Naive thymus-derived CD8-positive, alpha-beta T cell (primary cell): ENCODE results near the gene SAP25. TPM values are rescaled to one million over a fixed set of nuclear protein-coding genes. Genes with fewer than 3 reads are reported as not detected.

Experiments
- ATAC-seq, 2 donors: fragments of 150-1000 bp; cut with Tn5 transposase in 1 of 2; sonication (Bioruptor Pico), chemical (Tn5 transposase) in 1 of 2; 1 replicate in 1 of 2; 2 replicates in 1 of 2; pipeline ENCODE4 v1.10.0; 2021; ENCODE audit warnings: mild to moderate bottlenecking in 2 of 2, moderate library complexity in 2 of 2
- POLR2A ChIA-PET: fragments of 350-600 bp; sonication (Branson Sonifier 250); formaldehyde crosslinking; loops from one replicate; lab custom pipeline; 2021; ENCODE audit warnings: antibody characterized with exemption; lab: Charles Lee
- DNase-seq, 10 donors: peaks; one replicate each; pipeline versions ENCODE4 v3.0.0 to v3.0.0-alpha.2; 2020 to 2022
- H3K27ac Mint-ChIP-seq, 10 donors: one replicate each; pipeline ENCODE4 v1.8.0; 2020 to 2022; ENCODE audit warnings: mild to moderate bottlenecking in 10 of 10, mixed read lengths in 10 of 10, moderate library complexity in 4 of 10, inconsistent platforms in 1 of 10
- H3K27me3 Mint-ChIP-seq, 5 donors: one replicate each; pipeline ENCODE4 v1.8.0; 2021 to 2022; ENCODE audit warnings: mixed read lengths in 5 of 5
- H3K36me3 Mint-ChIP-seq, 3 donors: one replicate each; pipeline ENCODE4 v1.8.0; 2020 to 2022; ENCODE audit warnings: mixed read lengths in 3 of 3, mild to moderate bottlenecking in 2 of 3, inconsistent platforms in 1 of 3
- H3K4me1 Mint-ChIP-seq, 4 donors: one replicate each; pipeline ENCODE4 v1.8.0; 2021 to 2022; ENCODE audit warnings: mixed read lengths in 4 of 4
- H3K4me3 Mint-ChIP-seq, 10 donors: one replicate each; pipeline ENCODE4 v1.8.0; 2020 to 2022; ENCODE audit warnings: mild to moderate bottlenecking in 10 of 10, mixed read lengths in 10 of 10, moderate library complexity in 6 of 10, inconsistent platforms in 1 of 10
- H3K9me3 Mint-ChIP-seq, 9 donors: one replicate each; pipeline ENCODE4 v1.8.0; 2020 to 2022; ENCODE audit warnings: mixed read lengths in 9 of 9, mild to moderate bottlenecking in 3 of 9, inconsistent platforms in 1 of 9, moderate library complexity in 1 of 9
- polyA plus RNA-seq, 3 donors: library from polyadenylated mRNA; unstranded; fragments of 300-500 nt; fragmentation: Illumina TruSeq; gene quantifications; one replicate each; pipeline ENCODE4 v1.2.3, GENCODE V29; 2021
- total RNA-seq, 8 experiments: library from RNA in 2 of 8; stranded (reverse) in 2 of 8; gene quantifications; one replicate each; pipeline ENCODE4 v1.2.3 and lab custom pipeline; 2021 to 2026

Gene SAP25
- total and polyA plus RNA-seq, 5 experiments from 2014 or later = 0.42 to 118 (median 102) TPM; not detected in 2

DNA sequence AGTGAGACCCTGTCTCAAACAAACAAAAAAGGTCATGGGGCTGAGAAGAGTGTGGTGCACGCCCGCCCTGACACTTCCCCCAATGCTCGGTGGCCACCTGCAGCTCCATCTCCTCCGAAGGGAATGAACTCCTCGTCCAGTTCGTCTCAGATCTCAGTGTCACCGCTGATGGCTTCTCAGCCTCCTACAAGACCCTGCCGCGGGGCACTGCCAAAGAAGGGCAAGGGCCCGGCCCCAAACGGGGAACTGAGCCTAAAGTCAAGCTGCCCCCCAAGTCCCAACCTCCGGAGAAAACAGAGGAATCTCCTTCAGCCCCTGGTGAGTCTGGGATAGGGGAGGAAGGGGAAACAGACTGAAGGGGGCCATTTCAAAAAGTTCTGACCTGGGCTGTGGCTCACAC, 32.6 kb upstream of the SAP25 start:
- POLR2A ChIA-PET = interaction anchor here (0.7 to 4.7 kb wide), 5 partner anchors 21 to 89 kb away, joined by 3 to 64 read pairs (median 6); partner anchors contain the start of genes FBXO24 and LRCH4
- Mint-ChIP-seq H3K4me1 (peaks cover 12 to 36% (median 20%) of the 10 kb centered on the region in 4 donors), H3K4me3 (peak overlapping the region in 8 of 10 donors; percentile 42 to 95 (median 86)), H3K9me3 (no peaks in the 10 kb centered on the region), H3K27ac (peak overlapping the region in 6 of 10 donors; percentile 13 to 77 (median 40)), H3K27me3 (no peaks in the 10 kb centered on the region), H3K36me3 (no peaks in the 10 kb centered on the region)
- ATAC-seq (no peak), DNase-seq (no peak)

DNA sequence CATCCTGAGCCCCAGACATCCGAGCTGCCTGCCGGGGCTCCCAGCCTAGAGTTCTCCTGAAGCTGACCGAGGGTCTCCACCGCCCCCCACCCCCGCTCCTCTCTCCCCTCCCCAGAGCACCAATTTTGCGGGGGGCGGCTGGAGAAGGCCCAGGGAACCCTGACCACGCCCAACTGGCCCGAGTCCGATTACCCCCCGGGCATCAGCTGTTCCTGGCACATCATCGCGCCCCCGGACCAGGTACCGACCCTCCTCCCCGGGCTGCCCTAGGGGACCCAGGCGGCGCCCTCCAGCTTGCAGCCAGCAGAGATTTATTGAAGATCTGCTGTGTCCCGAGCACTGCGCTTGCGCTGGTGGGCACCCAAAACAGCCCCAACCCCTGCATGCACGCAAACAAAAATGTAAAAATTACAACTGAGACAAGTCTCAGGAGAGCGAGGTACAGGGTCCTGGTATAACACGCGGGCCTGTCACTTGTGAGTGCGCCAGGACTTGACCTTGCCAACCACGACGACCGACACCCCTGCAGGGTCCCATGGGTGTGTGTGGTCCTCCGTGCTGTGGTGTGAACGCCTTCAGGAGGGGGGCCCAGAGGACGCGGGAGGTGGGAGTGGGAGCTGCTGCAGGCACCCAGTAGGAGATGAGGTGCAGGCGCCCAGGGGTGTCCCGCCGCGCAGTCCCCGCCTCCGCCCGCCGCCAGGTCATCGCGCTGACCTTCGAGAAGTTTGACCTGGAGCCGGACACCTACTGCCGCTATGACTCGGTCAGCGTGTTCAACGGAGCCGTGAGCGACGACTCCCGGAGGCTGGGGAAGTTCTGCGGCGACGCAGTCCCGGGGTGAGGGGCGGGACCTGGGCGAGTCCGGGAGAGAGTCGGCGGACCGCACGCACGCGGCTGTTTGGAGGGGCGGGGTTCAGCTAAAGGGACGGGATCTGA, 31.5 kb upstream of the SAP25 start:
- peak; percentile 33 to 52 for ATAC-seq
- no peaks in the 10 kb centered on the region for H3K9me3 Mint-ChIP-seq

DNA sequence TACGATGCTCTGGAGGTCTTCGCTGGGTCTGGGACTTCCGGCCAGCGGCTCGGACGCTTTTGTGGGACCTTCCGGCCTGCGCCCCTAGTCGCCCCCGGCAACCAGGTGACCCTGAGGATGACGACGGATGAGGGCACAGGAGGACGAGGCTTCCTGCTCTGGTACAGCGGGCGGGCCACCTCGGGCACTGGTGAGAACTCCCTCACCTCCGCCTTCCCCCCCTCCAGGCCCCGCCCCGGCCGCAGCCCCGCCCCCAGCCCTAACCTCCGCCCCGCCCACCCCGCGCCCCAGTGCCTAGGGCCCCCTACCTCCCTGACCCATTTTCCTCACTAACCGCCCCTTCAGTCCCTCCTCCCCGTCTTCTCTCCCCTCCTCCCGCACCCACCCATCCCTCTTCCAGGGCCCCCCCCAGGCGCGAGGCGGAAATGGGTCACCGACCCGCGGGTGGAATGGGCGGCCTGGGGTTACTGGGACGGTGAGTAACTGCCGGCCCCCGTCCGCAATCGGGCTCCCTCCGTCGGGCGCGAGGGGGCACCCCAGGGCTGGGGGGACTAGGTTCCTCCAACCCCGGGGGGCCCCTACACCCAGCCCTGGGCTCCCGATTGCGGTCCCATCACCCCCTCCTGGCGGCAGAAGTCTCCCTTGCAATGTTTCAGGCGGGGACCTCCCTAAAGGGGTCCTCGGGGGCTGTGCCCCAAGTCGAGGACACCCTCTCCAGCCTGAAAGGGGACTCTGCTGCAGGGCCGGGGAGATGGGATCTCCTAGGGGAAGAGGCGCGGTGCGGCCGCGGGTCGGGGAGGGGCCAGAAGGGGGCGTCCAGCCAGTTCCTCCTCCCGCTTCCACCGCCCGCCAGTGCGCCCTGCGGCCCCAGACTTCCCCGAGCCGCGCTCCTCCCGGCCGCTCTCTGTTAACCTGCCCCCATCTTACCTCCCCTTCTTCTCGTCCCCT, 30.6 kb upstream of the SAP25 start:
- Mint-ChIP-seq H3K27ac (peak overlapping the region in 9 of 10 donors; percentile 69 to 96 (median 92)), H3K4me3 (peak overlapping the region; percentile 79 to 95 (median 89)), H3K36me3 (no peaks in the 10 kb centered on the region), H3K4me1 (peaks cover 11 to 31% (median 18%) of the 10 kb centered on the region in 4 donors), H3K27me3 (no peaks in the 10 kb centered on the region), H3K9me3 (no peaks in the 10 kb centered on the region)
- DNase-seq (peak; percentile 53 to 86 (median 66)), ATAC-seq (peak; percentile 68 to 70)
- POLR2A ChIA-PET = interaction anchor here (0.6 to 4.7 kb wide), 13 partner anchors 8 to 141 kb away, joined by 3 to 64 read pairs (median 4); partner anchors contain the start of genes FBXO24, LRCH4, MOSPD3 and POP7

More for the DNA sequence above, 31.5 kb upstream of the SAP25 start:
- peaks cover 12 to 33% (median 18%) of the 10 kb centered on the region in 4 donors for H3K4me1 Mint-ChIP-seq
- no peaks in the 10 kb centered on the region for H3K27me3 Mint-ChIP-seq
- POLR2A ChIA-PET = interaction anchor here (0.5 to 4.7 kb wide), 14 partner anchors 9 to 128 kb away, joined by 3 to 64 read pairs (median 4); partner anchors contain the start of genes FBXO24 and LRCH4
- H3K27ac Mint-ChIP-seq = peak overlapping the region in 9 of 10 donors; percentile 32 to 92 (median 81)
- peak overlapping the region; percentile 75 to 95 (median 89) for H3K4me3 Mint-ChIP-seq
- no peaks in the 10 kb centered on the region for H3K36me3 Mint-ChIP-seq
- peak in 6 of 10 donors; percentile 35 to 53 (median 46) for DNase-seq

DNA sequence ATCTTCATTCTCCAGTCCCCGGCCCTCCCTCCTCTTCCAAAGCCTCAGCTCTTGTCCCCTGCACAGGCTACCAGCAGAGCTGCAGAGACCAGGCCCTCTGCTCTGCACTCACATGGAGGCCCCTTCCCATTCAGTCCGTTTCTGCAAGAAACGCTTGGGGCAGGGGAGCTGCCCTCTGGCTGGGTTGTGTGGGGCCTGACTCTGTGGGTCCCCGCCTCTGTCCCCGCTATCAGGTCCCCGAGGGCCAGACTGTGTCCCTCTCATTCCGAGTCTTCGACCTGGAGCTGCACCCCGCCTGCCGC, 30.0 kb upstream of the SAP25 start:
- Mint-ChIP-seq H3K27me3 (no peaks in the 10 kb centered on the region), H3K36me3 (no peaks in the 10 kb centered on the region), H3K9me3 (no peaks in the 10 kb centered on the region), H3K27ac (peak overlapping the region in 9 of 10 donors; percentile 69 to 96 (median 92)), H3K4me3 (peak overlapping the region; percentile 71 to 95 (median 87)), H3K4me1 (peaks cover 11 to 31% (median 18%) of the 10 kb centered on the region in 4 donors)
- POLR2A ChIA-PET = interaction anchor here (0.6 to 3.8 kb wide), 8 partner anchors 9 to 140 kb away, joined by 3 to 44 read pairs (median 4); partner anchors contain the start of genes FBXO24, LRCH4, MOSPD3 and POP7
- DNase-seq = no peak
- peak; percentile 13 for ATAC-seq

DNA sequence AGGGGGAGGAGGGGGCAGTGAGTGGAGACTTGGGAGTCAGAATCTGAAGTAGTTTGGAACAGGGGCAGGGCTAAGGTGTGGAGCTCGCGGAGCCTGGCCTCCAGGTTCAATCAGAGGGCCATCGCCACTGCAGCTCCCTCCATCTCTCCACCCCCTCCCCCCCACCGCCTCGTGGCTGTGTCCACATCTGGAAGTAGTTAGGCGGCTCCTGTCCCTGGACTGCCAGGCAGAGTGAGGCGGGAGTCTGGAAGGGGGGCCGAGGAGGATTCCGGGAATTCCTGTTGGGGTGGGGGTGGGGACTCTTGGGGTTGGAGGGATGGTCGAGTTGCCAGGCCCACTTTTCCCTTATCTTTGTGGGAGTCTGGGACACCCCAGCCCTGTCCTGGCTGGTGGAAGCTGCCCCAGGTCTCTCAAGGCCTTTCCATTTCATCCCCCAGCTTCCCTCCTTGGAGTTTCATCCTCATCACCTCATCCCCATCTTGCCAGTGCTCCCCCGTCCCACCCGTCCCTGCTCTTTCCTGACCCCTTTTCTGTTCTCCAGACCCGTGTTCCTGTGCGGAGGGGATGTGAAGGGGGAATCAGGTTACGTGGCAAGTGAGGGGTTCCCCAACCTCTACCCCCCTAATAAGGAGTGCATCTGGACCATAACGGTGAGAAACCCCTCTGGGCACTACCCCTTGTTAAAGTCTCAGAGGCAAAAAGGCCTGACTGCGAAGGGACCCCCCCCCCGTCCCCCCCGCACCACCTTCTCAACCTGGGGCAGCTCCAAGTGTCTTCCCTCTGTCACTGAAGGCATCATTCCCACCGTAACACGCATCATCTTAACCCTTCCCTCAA, 29.4 kb upstream of the SAP25 start:
- Mint-ChIP-seq H3K9me3 (no peaks in the 10 kb centered on the region), H3K36me3 (no peaks in the 10 kb centered on the region), H3K27me3 (no peaks in the 10 kb centered on the region), H3K4me1 (peaks cover 14 to 31% (median 21%) of the 10 kb centered on the region in 4 donors), H3K27ac (peak overlapping the region in 5 of 10 donors; percentile 37 to 96 (median 94)), H3K4me3 (peak overlapping the region; percentile 71 to 95 (median 87))
- POLR2A ChIA-PET = interaction anchor here (0.6 to 3.8 kb wide), 9 partner anchors 9 to 334 kb away, joined by 3 to 44 read pairs (median 4); partner anchors contain the start of genes FBXO24, LRCH4, MOSPD3 and POP7
- ATAC-seq = no peak
- DNase-seq = no peak

DNA sequence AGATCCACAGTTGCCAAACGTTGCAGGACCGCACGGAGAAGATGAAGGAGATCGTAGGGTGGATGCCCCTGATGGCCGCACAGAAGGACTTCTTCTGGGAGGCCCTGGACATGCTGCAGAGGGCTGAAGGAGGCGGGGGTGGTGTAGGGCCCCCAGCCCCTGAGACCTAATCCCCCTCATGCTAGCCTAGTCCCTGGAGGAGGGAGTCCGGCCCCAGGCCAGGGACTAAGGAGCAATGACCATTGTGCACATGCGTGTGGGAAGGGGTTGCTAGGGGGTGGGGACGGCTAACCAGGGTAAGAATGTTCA, 27.0 kb upstream of the SAP25 start:
- DNase-seq (no peak), ATAC-seq (no peak)
- Mint-ChIP-seq H3K9me3 (no peaks in the 10 kb centered on the region), H3K27ac (peak overlapping the region in 1 of 10 donors; percentile 10), H3K36me3 (no peaks in the 10 kb centered on the region), H3K4me3 (no peak overlapping the region), H3K27me3 (no peaks in the 10 kb centered on the region), H3K4me1 (peaks cover 14 to 27% (median 21%) of the 10 kb centered on the region in 4 donors)
- POLR2A ChIA-PET = interaction anchor here (3.8 kb wide), 1 partner anchor 16 kb away, joined by 44 read pairs; the partner anchor contains the start of genes FBXO24 and LRCH4

DNA sequence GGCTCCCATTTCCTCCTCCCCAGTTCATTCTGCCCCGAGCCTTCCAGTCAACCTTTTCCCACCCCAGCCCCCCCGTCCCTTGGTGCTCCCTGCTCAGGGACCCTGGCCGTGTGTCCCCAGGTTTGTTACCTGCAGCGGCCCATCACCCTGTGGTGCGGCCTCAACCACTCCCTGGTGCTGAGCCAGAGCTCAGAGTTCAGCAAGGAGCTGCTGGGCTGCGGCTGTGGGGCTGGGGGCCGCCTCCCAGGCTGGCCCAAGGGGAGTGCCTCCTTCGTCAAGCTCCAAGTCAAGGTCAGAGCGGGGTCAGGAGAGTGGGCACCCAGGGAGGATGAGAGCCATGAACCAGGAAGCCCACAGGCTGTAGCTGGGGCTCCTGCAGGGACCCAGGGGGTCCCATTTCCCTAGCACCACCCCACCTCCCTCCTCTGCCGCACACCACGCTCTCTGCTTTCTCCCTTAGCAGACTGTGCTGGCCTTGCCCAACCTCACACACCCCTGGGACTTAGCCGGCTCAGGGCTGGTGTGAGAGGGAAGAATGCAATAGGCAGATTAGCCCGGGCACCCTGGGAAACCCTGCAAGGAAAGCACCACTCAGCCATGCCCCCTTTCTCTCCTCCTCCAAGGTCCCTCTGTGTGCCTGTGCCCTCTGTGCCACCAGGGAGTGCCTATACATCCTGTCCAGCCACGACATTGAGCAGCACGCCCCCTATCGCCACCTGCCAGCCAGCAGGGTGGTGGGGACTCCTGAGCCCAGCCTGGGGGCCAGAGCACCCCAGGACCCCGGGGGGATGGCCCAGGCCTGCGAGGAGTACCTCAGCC, 26.4 kb upstream of the SAP25 start:
- Mint-ChIP-seq H3K27me3 (no peaks in the 10 kb centered on the region), H3K9me3 (no peaks in the 10 kb centered on the region), H3K36me3 (no peaks in the 10 kb centered on the region), H3K4me3 (no peak overlapping the region), H3K27ac (peak overlapping the region in 1 of 10 donors; percentile 10), H3K4me1 (peaks cover 11 to 22% (median 17%) of the 10 kb centered on the region in 4 donors)
- DNase-seq (no peak), ATAC-seq (no peak)
- POLR2A ChIA-PET = interaction anchor here (0.7 to 1.9 kb wide), 3 partner anchors 14 to 29 kb away, joined by 4 to 9 read pairs (median 9); partner anchors contain the start of genes FBXO24 and LRCH4

DNA sequence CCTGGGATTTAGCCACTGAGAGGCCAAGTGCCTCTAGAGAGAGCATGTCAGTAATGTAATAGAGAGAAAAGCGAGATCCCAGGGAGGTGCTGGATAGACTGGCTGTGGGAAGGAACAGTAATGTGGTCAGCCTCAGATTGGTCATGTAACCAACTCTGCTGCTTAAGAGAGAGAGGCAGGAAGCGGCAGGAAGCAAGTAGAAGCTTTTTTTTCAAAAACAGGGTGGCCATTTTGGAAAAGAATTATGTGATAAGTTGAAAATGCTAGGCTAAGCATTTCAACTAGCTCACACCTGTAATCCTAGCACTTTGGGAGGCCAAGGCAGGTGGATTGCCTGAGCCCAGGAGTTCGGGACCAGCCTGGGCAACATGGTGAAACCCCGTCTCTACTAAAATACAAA, 24.7 kb upstream of the SAP25 start:
- POLR2A ChIA-PET = interaction anchor here (0.7 to 1.9 kb wide), 3 partner anchors 12 to 1037 kb away, joined by 3 to 9 read pairs (median 8); partner anchors contain the start of genes FBXO24 and LRCH4
- peak overlapping the region in 2 of 10 donors; percentile 0 to 84 for H3K27ac Mint-ChIP-seq
- H3K27me3 Mint-ChIP-seq = no peaks in the 10 kb centered on the region
- no peak for DNase-seq
- peaks cover under 1 to 11% (median 8%) of the 10 kb centered on the region in 4 donors for H3K4me1 Mint-ChIP-seq
- no peak for ATAC-seq
- H3K36me3 Mint-ChIP-seq = no peaks in the 10 kb centered on the region
- no peak overlapping the region for H3K4me3 Mint-ChIP-seq
- H3K9me3 Mint-ChIP-seq = no peaks in the 10 kb centered on the region

DNA sequence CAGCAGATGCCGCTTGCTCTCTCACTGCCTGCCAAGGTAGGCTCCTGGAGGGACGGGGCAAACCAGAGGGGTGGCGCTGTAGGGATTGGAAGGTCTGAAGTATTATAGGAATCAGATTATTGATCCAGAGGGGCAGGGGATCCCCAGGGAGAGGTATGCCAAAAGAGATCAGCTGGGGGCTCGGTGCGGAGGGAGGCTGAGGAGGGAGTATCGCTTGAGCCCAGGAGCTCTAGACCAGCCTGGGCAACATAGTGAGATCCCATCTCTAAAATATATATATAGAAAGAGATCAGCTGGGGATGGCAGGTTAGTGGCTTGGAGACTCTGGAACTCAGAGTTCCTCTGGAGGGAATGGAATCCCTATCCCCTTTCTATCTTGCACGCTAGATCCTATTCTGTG, 21.5 kb upstream of the SAP25 start:
- peaks cover 0 to 9% (median 3%) of the 10 kb centered on the region in 4 donors for H3K4me1 Mint-ChIP-seq
- no peaks in the 10 kb centered on the region for H3K9me3 Mint-ChIP-seq
- ATAC-seq = no peak
- no peak overlapping the region for H3K4me3 Mint-ChIP-seq
- H3K27ac Mint-ChIP-seq = no peak overlapping the region
- DNase-seq = no peak
- peaks cover 0 to 7% (median 3%) of the 10 kb centered on the region in 5 donors for H3K27me3 Mint-ChIP-seq
- POLR2A ChIA-PET = interaction anchor here (0.5 to 2.1 kb wide), 2 partner anchors 10 to 1225 kb away, joined by 3 to 12 read pairs; partner anchors contain the start of genes FBXO24 and LRCH4
- H3K36me3 Mint-ChIP-seq = no peaks in the 10 kb centered on the region

DNA sequence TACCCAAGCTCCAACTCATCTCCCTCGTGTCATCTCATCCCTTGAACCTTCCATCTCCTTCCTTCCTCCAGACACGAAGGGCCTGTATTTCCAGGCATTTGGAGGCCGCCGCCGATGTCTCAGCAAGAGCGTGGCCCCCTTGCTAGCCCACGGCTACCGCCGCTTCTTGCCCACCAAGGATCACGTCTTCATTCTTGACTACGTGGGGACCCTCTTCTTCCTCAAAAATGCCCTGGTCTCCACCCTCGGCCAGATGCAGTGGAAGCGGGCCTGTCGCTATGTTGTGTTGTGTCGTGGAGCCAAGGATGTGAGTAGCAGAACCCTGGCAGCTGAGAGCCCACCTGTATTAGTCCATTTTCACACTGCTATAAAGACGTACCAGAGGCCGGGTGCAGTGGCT, 17.9 kb upstream of the SAP25 start:
- ATAC-seq (no peak), DNase-seq (no peak)
- POLR2A ChIA-PET = interaction anchor here (0.9 to 1.0 kb wide), 2 partner anchors 9 to 42 kb away, joined by 3 read pairs; no protein-coding TSS in a partner anchor
- Mint-ChIP-seq H3K27me3 (peaks cover 0 to 10% (median 3%) of the 10 kb centered on the region in 5 donors), H3K36me3 (no peaks in the 10 kb centered on the region), H3K4me1 (peaks cover 0 to 10% (median 6%) of the 10 kb centered on the region in 4 donors), H3K4me3 (no peak overlapping the region), H3K9me3 (no peaks in the 10 kb centered on the region), H3K27ac (no peak overlapping the region)
